HG02759 (cell line): ENCODE data around the gene SLC25A10.

Experiments used
- ATAC-seq: cut with Tn5 transposase; IDR thresholded peaks from one replicate; pipeline ENCODE4 v1.9.1; 2021; ENCODE audit warnings: mild to moderate bottlenecking, moderate library complexity; ENCODE audit not compliant: unreplicated experiment

The SLC25A10 gene

DNA sequence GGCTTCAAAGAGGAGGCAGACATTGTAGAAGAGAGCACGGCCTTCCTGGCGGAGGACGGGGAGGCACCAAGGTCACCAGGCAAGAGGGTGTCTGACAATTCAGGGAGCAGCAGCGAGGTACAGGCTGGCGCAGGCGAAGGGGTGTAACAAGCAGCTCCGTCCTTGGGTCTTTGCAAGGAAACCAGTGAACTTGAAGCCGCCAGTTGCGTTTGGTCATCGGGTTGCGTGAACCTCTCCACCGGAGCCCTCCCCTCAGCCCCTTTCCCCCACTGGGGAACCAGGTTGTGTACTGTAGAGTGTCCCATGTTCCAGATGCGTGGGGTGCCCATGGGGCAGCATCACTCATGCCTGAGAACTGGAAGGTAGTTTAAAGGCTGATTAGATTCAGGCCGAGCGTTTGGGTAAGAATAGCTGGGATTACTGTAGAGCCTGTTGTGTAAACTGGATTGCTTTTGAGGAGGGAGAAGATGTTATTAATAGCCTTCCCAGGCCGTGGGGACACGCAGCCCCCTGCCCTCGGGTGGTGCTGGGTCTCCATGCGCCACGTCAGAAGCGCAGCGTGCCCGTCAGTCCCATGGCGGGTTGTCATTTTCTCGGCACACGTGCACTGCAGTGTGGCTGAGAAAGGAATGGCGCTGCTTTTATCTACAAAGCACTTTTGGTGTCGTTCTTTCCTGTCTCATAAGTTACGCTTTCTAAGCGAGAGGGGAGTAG, 6.4 kb upstream of the SLC25A10 start:
- ATAC-seq, result no peak

DNA sequence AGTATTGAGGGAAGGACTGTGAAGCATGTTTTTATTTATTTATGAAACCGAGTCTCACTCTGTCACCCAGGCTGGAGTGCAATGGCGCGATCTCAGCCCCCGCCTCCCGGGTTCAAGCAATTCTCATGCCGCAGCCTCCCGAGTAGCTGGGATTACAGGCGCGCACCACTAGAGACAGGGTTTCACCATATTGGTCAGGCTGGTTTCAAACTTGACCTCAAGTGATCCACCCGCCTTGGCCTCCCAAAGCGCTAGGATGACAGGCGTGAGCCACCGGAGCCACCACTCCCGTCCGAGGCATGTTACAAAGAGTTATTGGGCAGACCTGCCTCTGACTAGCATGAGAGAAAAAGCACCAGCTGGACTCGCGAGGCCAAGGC, 5.9 kb upstream of the SLC25A10 start:
- no peak for ATAC-seq

DNA sequence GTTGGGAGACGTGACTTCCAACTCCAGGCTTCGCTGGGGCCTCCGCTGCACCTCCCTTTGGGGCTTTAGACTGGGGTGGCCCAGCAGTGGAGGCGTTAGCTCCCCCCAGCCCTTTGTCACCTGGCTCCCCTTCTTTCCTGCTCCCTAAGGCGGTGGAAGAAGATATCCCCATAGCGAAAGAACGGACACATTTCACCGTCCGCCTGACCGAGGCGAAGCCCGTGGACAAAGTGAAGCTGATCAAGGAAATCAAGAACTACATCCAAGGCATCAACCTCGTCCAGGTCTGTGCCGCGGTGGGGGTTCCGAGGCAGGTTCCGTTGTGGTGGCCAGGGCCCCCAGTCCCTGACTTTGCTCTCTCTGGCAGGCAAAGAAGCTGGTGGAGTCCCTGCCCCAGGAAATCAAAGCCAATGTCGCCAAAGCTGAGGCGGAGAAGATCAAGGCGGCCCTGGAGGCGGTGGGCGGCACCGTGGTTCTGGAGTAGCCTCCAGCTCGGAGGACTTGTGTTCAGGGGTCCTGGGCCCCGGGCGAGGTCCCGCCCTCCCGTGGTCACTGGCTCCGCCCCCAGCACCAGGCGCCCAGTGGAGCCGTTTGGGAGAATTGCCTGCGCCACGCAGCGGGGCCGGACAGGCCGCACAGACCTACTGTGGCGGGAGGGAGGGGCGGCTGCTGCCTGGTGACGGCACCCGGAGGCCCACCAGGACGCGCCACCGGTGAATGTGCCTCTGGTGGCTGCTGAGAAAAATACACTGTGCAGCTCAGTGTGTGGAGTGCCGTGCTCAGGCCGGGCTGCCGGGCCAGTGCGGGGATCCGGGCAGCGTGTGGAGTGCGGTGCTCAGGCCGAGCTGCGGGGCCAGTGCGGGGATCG, 5.1 kb upstream of the SLC25A10 start:
- no peak for ATAC-seq

DNA sequence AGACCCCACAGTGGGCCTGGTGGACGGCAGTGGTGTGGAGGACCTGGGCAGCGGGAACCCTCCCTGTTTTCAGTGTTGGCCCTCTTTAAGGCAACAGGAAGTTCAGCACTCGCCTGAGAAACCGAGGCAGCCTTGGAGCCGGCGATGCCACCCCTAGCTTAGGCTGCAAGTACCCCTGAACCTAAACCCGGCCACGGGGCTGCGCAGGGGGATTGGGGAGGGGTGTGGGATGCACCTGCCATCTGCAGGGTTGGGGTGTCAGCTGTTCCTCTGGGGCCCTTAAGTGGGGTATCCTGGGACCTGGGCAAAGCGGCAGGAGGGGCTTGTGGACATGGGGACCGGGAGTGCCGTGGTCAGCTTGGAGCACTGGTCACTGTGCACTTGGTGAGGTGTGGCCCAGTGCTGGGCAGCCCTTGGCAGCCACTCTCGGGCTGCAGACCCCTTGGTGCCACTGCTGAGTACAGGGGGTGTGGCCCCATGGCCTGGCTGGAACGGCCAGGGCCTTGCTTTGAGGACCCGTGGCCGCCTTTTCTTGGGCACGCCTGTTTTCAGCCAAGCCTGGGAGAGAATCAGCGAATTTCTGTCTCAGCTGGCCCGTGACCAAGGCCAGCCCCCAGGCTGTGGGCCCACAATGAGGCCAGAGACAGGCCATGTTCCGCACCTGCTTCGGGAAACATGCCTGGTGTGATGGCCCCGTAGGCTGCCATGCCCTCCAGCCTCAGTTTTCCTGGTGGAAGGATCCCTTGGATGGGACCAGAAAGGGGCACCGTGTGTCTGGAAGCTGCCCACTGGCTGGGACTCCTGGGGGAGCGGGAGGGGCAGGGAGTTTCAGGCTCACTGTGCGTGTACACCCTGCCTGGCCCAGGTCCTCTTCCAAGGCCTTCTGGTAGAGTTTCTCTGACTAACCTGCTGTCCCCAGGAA, 4.1 kb upstream of the SLC25A10 start:
- no peak for ATAC-seq

DNA sequence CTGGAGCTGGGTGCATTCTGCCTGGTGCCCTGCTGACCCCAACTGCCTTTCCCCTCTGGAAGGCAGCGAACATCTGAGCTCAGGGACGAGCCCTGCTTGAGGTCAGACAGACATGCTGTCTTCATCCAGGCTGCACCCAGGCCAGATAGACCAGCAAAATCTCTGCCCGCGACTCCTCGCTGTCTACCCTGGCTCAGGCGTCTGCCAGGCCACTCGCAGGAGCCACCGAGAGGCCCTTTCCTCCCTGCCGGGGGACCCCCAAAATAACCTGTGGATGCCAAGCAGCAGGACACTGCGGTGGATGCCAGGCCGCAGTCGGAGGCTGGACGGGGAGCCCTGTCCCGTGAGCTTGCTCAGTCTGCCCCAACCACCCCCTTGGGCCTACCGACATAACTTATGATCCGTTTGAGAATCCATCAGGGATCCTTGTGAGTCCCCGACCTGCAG, 3.3 kb upstream of the SLC25A10 start:
- no peak for ATAC-seq

DNA sequence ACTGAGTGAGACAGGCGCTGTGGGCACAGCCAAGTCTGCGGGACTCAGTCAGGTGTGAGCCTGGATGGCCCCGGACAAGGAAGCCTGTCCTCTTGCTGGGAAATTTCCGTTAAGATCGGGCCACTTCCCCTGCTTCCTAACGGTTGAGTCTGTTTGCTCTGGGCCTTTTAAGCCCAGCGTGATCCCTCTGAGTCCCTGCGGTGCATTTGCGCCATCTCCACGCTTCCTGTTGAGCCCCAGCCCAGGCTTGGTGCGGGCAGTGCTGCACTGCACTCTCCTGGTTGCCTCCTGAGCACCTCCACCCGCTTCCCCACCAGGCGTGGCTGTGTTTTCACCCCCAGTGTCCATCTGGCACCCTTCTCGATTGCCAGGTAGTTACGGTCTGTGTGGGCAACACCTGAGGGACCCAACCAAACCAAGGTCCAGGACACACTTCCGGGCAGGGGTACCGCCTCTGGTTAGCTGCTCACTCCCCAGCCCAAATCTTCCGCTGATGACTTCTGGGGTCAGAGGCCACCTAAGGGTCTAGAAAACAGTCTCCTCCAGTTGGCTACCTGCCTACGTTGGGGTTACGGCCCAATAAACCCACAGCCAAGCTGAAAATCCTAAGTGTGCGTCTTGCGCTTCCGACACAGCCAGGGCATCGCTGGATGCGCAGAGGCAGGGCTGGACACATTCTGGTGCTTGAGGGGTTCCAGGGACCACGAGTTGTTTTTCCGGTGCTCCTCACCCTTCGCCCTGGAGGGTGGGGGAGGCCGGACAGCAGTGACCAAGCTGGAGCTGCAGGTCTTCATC, 1.4 kb upstream of the SLC25A10 start:
- ATAC-seq, result no peak

DNA sequence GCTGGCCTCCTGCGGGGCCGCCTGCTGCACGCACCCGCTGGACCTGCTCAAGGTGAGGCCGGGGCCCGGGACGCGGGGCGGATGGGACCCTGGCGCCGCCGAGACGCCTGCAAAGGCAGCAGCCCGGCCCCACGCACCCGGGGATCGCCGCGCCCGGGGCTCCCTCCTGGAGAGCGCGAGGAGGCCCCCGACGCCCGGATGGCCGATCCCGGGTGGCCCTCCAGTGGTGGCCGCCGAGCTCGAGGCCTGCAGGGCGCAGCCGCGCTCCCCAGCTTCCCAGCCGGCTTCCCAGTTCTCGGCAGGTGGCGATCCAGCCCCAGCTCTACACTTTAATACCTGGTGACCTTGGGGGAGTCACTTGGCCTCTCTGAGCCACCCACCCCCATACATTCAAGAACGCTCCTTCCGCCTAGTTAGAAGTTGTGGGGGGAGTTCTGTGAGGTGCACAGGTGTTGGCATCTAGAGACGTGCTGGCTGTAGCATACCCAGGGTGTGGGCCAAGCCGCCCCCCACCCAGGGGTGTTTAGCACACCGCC, 452 bp downstream of the SLC25A10 start:
- ATAC-seq, result peak; percentile 17

DNA sequence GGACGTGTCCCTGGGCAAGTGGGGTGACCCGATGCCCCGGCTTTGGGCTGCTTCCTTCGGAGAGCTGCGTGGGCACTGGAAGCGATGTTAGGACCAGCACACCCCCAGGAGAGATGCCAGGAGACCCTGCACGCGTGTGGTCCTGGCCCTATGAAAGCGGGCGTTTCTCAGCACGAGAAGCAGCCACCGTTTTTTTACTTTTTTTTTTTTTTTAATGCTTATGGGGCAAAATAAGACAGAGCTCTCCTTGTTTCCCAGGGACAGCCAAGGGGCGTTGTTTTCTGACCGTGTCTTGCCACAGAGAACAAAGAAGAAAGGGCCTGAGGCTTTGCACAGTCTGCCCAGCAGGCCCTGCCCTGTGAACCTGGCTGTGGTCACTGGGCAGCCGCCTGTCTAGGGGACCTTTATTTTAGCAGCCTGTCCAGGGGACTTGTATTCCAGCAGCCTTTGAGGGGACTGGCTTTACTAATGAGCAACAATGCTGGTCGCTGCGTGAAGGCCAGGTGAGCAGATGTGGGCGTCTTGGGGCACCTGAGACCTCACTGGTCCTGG, 996 bp downstream of the SLC25A10 start:
- no peak for ATAC-seq

DNA sequence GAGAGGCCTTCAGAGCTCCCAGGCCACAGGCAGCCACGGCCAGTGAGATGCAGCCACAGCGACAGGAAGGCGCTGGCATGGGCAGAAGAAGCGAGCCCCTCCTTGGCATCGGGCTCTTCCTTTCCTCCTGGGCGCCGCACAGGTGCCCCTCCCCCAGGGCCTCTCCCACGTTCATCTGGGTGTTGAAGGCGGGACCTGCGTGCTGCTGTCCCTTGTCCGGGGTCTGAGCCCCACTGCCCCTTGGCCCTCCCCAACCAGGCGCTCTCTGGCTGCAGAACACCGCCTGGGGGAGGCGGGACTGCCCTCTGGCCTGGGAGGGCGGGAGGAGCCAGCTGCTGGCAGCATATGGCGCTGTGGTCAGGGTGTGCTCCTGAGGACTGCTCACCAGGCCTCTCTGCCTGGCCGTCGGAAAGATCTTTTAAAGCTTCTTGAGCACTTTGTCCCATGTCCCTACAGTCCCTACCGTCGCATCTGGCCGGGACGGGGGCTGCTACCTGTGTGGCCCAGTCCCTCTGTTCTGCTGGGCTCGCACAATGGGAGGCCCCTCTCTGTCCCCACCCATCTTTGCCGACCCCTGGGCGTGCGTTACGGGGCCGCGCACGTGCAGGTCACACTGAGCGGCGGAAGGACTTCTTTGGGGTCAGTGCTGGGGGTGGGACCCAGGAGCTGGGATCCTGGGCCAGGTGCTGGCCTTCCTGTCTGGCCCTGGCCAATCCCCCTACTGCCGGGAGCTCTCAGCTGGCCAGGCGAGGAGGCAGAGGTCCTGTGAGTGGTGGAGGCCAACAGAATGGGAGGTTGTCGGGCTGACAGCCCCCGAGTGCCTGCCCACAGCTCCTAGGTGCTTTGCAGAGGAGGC, 1.7 kb downstream of the SLC25A10 start:
- ATAC-seq, result no peak

DNA sequence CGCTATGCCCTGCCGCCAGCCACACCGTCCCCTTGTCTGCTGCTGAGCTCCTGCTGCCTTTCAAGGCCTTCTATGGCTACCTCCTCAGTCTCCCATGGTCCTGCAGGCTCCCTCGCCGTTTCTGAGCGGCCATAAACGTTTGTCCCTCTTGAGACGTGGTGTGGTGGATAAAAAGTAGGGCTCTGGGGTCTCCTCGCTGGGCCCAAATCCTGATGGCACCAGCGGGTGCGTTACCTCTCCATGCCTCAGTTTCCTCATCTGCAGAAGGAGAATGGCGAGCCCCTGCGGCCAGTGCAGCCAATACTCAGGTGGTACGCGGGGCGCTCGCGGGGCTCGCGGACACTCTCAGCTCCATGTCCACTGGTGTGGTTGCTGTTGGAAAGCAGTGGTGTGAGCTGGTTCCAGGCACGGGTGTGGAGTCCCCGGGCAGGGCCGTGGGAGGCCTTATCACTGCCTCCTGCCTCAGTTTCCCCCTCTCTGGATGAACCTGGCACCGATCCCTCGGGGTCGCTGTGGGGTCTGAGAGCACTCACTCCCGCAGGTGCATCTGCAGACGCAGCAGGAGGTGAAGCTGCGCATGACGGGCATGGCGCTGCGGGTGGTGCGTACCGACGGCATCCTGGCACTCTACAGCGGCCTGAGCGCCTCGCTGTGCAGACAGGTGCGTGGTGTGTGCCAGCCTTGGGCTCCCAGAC, 2.5 kb downstream of the SLC25A10 start:
- no peak for ATAC-seq

DNA sequence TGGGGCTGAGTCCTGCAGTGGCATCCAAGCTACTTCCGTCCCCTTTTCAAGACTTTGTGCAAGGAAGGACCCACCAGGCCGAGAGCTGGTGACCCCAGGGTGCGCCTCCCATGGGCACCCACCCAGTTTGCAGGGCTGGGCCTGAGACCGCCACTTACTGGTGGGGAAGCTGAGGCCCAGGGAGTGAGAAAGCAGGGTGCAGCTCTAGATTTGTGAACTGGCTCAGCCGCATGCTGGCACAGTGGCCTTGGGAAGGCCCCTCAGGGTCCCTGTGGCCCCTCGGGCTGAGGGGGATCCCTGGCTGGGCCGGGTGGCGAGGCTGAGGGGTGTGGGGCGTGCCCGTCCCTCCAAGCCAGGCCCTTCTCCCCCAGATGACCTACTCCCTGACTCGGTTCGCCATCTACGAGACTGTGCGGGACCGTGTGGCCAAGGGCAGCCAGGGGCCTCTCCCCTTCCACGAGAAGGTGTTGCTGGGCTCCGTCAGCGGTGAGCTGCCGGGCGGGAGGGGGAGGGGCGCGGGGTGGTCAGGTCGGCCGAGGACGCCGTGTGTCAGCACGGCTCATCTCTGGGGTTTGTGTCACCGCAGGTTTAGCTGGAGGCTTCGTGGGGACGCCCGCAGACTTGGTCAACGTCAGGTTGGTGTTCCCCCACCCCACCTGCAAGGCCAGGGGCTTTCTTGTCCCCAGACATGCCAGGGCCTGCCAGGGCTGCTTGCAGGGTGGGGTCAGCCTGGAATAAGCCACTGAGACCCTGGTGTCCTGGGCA, 3.2 kb downstream of the SLC25A10 start:
- ATAC-seq, result no peak

DNA sequence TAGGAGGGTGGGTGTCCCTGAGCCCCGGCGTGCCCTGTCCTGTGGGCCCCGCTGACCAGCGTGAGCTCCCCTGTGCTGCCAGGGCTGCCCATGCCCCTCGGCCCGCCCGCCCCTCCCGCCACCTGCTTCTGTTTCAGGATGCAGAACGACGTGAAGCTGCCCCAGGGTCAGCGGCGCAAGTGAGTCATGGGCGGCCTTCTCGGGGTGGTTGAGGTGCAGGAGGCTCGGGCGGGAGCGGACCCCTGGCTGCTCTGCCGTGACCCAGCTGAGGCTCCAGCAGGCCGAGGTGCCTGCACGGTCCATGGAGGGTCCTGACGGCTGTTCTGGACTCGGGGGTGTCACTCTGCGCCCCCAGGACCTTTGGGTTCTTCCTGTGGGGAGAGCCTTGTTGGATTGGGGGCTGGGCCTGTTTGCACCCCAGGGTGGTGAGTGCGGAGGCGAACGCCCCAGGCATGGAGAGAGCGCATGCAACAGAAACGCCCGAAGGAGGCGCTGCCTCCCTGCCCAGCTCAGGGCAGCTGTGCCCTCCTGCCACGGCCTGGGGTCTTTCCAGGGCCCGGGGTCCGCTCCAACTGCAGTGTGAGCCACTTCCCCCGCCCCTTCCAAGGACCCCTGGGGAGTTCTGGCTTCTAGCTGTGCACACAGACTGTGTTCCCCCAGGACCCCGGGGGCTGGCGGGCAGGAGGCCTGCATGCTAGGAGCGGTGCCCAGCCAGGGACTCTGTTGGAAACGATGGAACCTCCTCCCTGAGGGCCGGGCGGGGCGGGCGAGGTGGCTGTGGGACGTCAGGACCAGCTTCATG, 4.0 kb downstream of the SLC25A10 start:
- ATAC-seq, result no peak

DNA sequence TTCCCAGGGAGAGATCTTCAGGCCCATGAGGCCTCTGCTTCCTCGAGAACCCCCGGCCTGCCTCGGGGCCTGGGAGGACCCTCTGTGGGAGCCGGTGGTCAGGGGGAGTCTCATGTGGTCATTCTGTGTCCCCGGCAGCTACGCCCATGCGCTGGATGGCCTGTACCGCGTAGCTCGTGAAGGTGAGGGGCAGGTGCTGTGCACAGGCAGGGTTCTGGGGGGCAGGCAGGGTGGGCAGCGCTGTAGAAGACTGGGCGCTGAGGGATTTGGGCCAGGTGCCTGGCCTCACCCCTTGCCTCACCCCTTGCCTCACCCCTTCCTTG, 4.6 kb downstream of the SLC25A10 start:
- no peak for ATAC-seq

DNA sequence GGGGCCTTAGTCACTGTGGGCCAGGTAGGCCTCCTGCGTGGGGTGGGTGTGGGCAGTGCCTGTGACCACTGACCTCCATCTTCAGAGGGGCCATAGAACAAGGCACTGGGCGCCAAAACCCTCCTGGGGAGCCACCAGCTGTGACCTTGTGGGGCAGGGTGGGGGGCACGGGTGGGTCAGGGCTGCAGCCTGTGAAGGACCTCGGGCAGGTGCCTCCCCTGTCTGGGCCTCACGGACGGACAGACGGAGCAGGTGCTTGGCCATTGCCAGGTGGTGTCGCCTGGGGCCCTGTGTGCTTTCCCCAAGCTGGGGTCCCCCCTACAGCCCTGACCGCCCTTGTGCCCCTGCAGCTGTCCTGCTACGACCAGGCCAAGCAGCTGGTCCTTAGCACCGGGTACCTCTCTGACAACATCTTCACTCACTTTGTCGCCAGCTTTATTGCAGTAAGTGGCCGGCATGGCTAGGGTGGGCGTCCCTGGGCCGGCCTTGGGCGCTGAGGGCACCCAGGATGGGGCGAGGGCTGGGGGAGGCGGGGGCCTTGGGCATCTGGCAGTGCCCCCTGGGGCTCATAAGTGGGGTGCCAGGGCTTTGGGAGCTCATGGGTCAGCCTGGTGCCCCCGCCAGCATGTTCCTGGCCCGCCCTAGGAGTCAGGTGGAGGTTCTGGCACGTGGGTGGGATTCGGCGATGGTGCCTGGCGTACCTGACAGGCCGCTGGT, 5.1 kb downstream of the SLC25A10 start:
- no peak for ATAC-seq

DNA sequence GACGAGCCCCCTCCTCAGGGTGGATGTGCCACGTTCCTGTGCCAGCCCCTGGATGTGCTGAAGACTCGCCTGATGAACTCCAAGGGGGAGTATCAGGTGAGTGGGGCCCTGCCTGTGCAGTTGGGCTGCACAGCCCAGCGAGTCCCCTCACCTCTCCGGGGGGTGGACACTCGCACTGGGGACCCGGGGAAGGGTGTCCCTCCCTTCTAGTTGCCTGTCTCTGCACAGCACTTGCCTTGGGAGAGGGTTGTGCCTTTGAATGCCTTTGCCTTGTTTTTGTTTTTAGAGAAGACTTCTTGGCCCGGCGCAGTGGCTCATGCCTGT, 5.6 kb downstream of the SLC25A10 start:
- no peak for ATAC-seq
